ENCODE data around the gene MYO18B.

Gene MYO18B

DNA sequence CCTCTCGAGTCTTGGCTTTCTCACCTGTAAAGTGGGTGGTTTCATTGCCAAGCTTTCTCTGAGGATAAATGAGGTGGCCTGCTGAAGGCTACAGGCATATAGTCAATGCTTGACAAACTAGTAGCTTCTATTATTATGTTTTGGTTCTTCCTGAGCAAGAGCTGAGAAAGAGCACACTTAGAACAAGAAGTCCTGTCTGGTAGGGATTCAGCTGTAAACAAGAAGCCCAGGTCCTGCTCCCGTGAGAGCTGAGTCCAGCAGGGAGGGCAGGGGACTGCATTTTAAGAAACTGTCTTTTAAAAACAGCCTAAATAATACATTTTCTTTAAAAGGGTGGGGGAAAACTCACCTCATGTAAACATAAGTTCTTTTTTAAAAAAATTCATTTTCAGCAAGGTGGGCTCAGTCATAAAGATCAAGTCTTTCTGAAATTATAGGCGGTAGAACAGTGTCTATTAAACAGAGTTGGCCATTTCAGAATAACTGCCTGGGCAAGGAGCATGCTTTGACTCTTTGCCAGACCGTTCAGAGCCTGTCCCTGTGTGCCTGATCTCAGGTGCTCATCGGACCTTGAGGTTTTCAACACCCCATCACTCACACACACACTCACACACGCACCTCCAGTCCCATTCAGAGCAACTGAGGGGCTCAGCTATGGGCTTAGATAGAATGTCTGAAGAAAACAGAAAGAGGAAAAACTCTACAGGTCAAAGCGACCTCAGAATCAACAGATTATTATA, 29.2 kb upstream of the MYO18B start:
- no peaks in the 10 kb centered on the region for H3K9me3 ChIP-seq (replicated peaks; ENCODE audit: insufficient read depth, low read length)
- H3K79me2 ChIP-seq (ENCODE audit: low read length), result no peaks in the 10 kb centered on the region
- no peaks in the 10 kb centered on the region for H3K27me3 ChIP-seq (replicated peaks; ENCODE audit: insufficient read depth, low read length)
- H3K27ac ChIP-seq (ENCODE audit: low read length), result no peak overlapping the region
- no peaks in the 10 kb centered on the region for H3K9me2 ChIP-seq (replicated peaks; ENCODE audit: insufficient read depth, low read length)
- no peaks in the 10 kb centered on the region for H3K4me1 ChIP-seq (ENCODE audit: low read length)
- TF ChIP-seq EZH2 (optimal IDR thresholded peaks at IDR 0.05; ENCODE audit: low read depth, low read length) (no peak), EZH2phosphoT487 (IDR thresholded peaks at IDR 0.05; ENCODE audit: low read length) (no peak)
- TF ChIP-seq, protein P1, sequence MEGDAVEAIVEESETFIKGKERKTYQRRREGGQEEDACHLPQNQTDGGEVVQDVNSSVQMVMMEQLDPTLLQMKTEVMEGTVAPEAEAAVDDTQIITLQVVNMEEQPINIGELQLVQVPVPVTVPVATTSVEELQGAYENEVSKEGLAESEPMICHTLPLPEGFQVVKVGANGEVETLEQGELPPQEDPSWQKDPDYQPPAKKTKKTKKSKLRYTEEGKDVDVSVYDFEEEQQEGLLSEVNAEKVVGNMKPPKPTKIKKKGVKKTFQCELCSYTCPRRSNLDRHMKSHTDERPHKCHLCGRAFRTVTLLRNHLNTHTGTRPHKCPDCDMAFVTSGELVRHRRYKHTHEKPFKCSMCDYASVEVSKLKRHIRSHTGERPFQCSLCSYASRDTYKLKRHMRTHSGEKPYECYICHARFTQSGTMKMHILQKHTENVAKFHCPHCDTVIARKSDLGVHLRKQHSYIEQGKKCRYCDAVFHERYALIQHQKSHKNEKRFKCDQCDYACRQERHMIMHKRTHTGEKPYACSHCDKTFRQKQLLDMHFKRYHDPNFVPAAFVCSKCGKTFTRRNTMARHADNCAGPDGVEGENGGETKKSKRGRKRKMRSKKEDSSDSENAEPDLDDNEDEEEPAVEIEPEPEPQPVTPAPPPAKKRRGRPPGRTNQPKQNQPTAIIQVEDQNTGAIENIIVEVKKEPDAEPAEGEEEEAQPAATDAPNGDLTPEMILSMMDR (IDR thresholded peaks at IDR 0.05; ENCODE audit: low read length), result no peak
- H3F3A ChIP-seq (ENCODE audit: insufficient read depth, low read length), result no peaks in the 10 kb centered on the region
- no peaks in the 10 kb centered on the region for H4K20me1 ChIP-seq (ENCODE audit: insufficient read depth, low read length)
- H3K4me3 ChIP-seq (ENCODE audit: low read length), result no peak overlapping the region
- H3K36me3 ChIP-seq (replicated peaks; ENCODE audit: insufficient read depth, low read length), result no peaks in the 10 kb centered on the region
- no peak overlapping the region for H2AFZ ChIP-seq (ENCODE audit: low read length)
- no peak overlapping the region for H3K4me2 ChIP-seq (ENCODE audit: low read depth, low read length)
- H3K9ac ChIP-seq (ENCODE audit: low read length), result no peak overlapping the region
- no peak for DNase-seq

DNA sequence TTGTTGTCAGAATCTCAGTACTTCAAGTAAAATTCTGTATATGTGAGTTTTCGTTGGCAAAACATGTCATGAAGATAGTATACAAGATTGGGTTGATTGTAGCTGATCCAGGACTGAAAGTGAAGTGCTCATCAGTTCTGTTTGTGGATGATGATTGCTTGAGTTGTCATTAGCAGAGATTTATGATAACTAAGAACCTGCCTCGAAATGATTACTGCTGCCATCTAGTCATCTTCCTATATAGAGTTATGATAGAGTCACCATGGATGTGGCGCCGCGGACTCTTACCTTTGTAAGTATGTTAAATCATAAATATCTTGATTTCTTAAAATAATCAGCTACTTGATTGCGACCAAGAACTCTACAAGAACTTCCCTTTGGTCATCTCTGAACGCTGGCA, 27.9 kb upstream of the MYO18B start:
- no peak for DNase-seq
- TF ChIP-seq, protein P1 (IDR thresholded peaks at IDR 0.05; ENCODE audit: low read length), result no peak
- TF ChIP-seq EZH2 (optimal IDR thresholded peaks at IDR 0.05; ENCODE audit: low read depth, low read length) (no peak), EZH2phosphoT487 (IDR thresholded peaks at IDR 0.05; ENCODE audit: low read length) (no peak)
- H3K9me3 ChIP-seq (replicated peaks; ENCODE audit: insufficient read depth, low read length), result no peaks in the 10 kb centered on the region
- H3F3A ChIP-seq (ENCODE audit: insufficient read depth, low read length), result no peaks in the 10 kb centered on the region
- no peaks in the 10 kb centered on the region for H3K27me3 ChIP-seq (replicated peaks; ENCODE audit: insufficient read depth, low read length)
- H3K27ac ChIP-seq (ENCODE audit: low read length), result no peak overlapping the region
- H3K4me2 ChIP-seq (ENCODE audit: low read depth, low read length), result no peak overlapping the region
- H3K36me3 ChIP-seq (replicated peaks; ENCODE audit: insufficient read depth, low read length), result no peaks in the 10 kb centered on the region
- H3K4me1 ChIP-seq (ENCODE audit: low read length), result no peaks in the 10 kb centered on the region
- no peaks in the 10 kb centered on the region for H3K79me2 ChIP-seq (ENCODE audit: low read length)
- no peak overlapping the region for H3K9ac ChIP-seq (ENCODE audit: low read length)
- H4K20me1 ChIP-seq (ENCODE audit: insufficient read depth, low read length), result no peaks in the 10 kb centered on the region
- no peak overlapping the region for H3K4me3 ChIP-seq (ENCODE audit: low read length)
- H3K9me2 ChIP-seq (replicated peaks; ENCODE audit: insufficient read depth, low read length), result no peaks in the 10 kb centered on the region
- H2AFZ ChIP-seq (ENCODE audit: low read length), result no peak overlapping the region

DNA sequence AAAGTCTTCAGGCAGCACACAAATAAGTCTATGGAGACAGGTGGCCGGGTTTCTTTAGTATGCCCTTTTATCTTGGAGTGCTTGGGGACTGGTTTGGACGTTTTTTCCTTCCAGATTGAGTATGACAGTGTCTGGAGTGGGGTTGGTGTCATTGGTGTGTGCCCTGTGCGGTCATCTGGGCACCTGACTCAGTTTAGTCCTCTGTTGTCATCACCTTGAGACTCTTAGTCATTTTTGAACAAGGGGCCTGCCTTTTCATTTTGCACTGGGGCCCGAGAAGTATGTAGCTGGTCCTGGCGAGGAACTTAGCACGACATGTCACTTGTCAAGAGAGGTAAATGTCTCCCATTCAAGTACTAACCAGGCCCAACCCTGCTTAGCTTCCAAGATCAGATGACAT, 27.2 kb upstream of the MYO18B start:
- Histone ChIP-seq H3F3A (ENCODE audit: insufficient read depth, low read length) (no peaks in the 10 kb centered on the region), H4K20me1 (ENCODE audit: insufficient read depth, low read length) (no peaks in the 10 kb centered on the region), H3K9ac (ENCODE audit: low read length) (no peak overlapping the region), H2AFZ (ENCODE audit: low read length) (no peak overlapping the region), H3K27me3 (replicated peaks; ENCODE audit: insufficient read depth, low read length) (no peaks in the 10 kb centered on the region), H3K4me2 (ENCODE audit: low read depth, low read length) (no peak overlapping the region), H3K4me1 (ENCODE audit: low read length) (no peaks in the 10 kb centered on the region), H3K4me3 (ENCODE audit: low read length) (no peak overlapping the region), H3K27ac (ENCODE audit: low read length) (no peak overlapping the region), H3K36me3 (replicated peaks; ENCODE audit: insufficient read depth, low read length) (no peaks in the 10 kb centered on the region), H3K9me3 (replicated peaks; ENCODE audit: insufficient read depth, low read length) (no peaks in the 10 kb centered on the region), H3K79me2 (ENCODE audit: low read length) (no peaks in the 10 kb centered on the region), H3K9me2 (replicated peaks; ENCODE audit: insufficient read depth, low read length) (no peaks in the 10 kb centered on the region)
- TF ChIP-seq EZH2phosphoT487 (IDR thresholded peaks at IDR 0.05; ENCODE audit: low read length), result no peak
- TF ChIP-seq, protein P1 (IDR thresholded peaks at IDR 0.05; ENCODE audit: low read length), result no peak
- no peak for DNase-seq
